GM12878 (cell line): Measurements from ENCODE around the gene GP2. TPM values are rescaled to one million over a fixed set of nuclear protein-coding genes. Genes with fewer than 3 reads are reported as not detected.
A peak's percentile ranks its signal among the peaks of the same experiment; 100 is the strongest.

ENCODE experiments used
- ATAC-seq: fragments of 200-7000 bp; cut with Tn5 transposase; 3 replicates; pipeline ENCODE4 v1.9.1; 2020; ENCODE audit warnings: mild to moderate bottlenecking, moderate library complexity
- BruUV-seq: library from RNA; stranded (reverse); fragments of 400-500 nt; replicated peaks from 2 replicates; lab custom pipeline; 2021; lab: Mats Ljungman, UMichigan
- CTCF ChIA-PET: fragments of 300-600 bp; sonication (Branson Sonifier 250); formaldehyde crosslinking; extraction: SDS; loops from one replicate; lab custom pipeline; 2021; ENCODE audit warnings: inconsistent platforms; lab: Yijun Ruan, JAX
- POLR2A ChIA-PET: fragments of 350-600 bp; formaldehyde crosslinking; extraction: SDS; loops from one replicate; lab custom pipeline; 2021; ENCODE audit warnings: inconsistent platforms; lab: Charles Lee
- RAD21 ChIA-PET: fragments of 300-600 bp; sonication (Branson Sonifier 250); formaldehyde crosslinking; loops from one replicate; lab custom pipeline; 2023; ENCODE audit warnings: antibody characterized with exemption; ENCODE audit not compliant: unreplicated experiment; lab: Charles Lee
- SMC1A ChIA-PET: fragments of 300-600 bp; sonication (Branson Sonifier 250); formaldehyde crosslinking; loops from one replicate; lab custom pipeline; 2023; ENCODE audit not compliant: unreplicated experiment, uncharacterized antibody; lab: Charles Lee
- DNase-seq: peaks from one replicate; pipeline ENCODE4 v3.0.0-alpha.2; 2011; ENCODE audit warnings: low read depth, low spot score
- FAIRE-seq: peaks from 3 replicates; lab custom pipeline; 2011; peaks lifted over from hg19 to GRCh38; lab: Jason Lieb, UNC
- H2AFZ ChIP-seq: 2 replicates; pipeline ENCODE4 v1.6.0; 2011; ENCODE audit warnings: low read depth, low read length, control low read depth; ENCODE audit not compliant: control insufficient read depth
- H3K27ac ChIP-seq: 2 replicates; pipeline ENCODE4 v1.5.1; 2011; ENCODE audit warnings: control low read depth; ENCODE audit not compliant: control insufficient read depth, insufficient read depth
- H3K27me3 ChIP-seq, 2 experiments: replicated peaks in 1 of 2; 2 replicates each; pipeline versions ENCODE4 v1.6.0 to v1.6.1; 2011; ENCODE audit warnings: low read length in 1 of 2; ENCODE audit not compliant: control insufficient read depth in 2 of 2, insufficient read depth in 2 of 2
- H3K36me3 ChIP-seq, 2 experiments: 2 replicates each; pipeline ENCODE4 v1.5.1; 2011; ENCODE audit warnings: low read length in 1 of 2; ENCODE audit not compliant: control insufficient read depth in 2 of 2, insufficient read depth in 2 of 2
- H3K4me1 ChIP-seq: 2 replicates; pipeline ENCODE4 v1.6.1; 2011; ENCODE audit warnings: mild to moderate bottlenecking, low read length, moderate library complexity, mixed read lengths; ENCODE audit not compliant: control insufficient read depth, insufficient read depth
- H3K4me2 ChIP-seq: 2 replicates; pipeline ENCODE4 v1.6.0; 2011; ENCODE audit warnings: control low read depth; ENCODE audit not compliant: control insufficient read depth, insufficient read depth
- H3K4me3 ChIP-seq: fragments of 200-600 bp; sonication (generic); 2 replicates; pipeline ENCODE4 v1.5.1; 2016
- H3K79me2 ChIP-seq: 2 replicates; pipeline ENCODE4 v1.6.0; 2011; ENCODE audit warnings: low read length; ENCODE audit not compliant: control insufficient read depth, insufficient read depth
- H3K9ac ChIP-seq: 2 replicates; pipeline ENCODE4 v1.8.0; 2011; ENCODE audit warnings: low read length, control low read depth, mixed read lengths; ENCODE audit not compliant: control insufficient read depth, insufficient read depth
- H3K9me3 ChIP-seq: replicated peaks from 3 replicates; pipeline ENCODE4 v1.5.1; 2011; ENCODE audit warnings: mild to moderate bottlenecking, low read length; ENCODE audit not compliant: control insufficient read depth, insufficient read depth
- H4K20me1 ChIP-seq: 2 replicates; pipeline ENCODE4 v1.6.0; 2011; ENCODE audit not compliant: control insufficient read depth, insufficient read depth
- BHLHE40 ChIP-seq, 2 experiments: fragments of 450-650 bp in 1 of 2; IDR thresholded peaks; 2 replicates each; pipeline ENCODE4 v1.6.1; 2011 to 2017; ENCODE audit warnings: low read depth in 2 of 2, borderline replicate concordance in 1 of 2, improper control_type of control experiment in 1 of 2, low read length in 1 of 2, mild to moderate bottlenecking in 1 of 2
- BMI1 ChIP-seq: fragments of 450-650 bp; IDR thresholded peaks from 2 replicates; pipeline ENCODE4 v1.6.1; 2016; ENCODE audit warnings: mild to moderate bottlenecking, moderate library complexity, borderline replicate concordance
- CREB1 ChIP-seq: IDR thresholded peaks from 2 replicates; pipeline ENCODE4 v1.6.1; 2012; ENCODE audit warnings: low read depth, mild to moderate bottlenecking, inconsistent platforms
- FOS ChIP-seq: IDR thresholded peaks from 3 replicates; pipeline ENCODE4 v1.6.1; 2011; ENCODE audit warnings: borderline replicate concordance; ENCODE audit not compliant: insufficient read length; ENCODE audit errors: extremely low read depth
- IKZF1 ChIP-seq: fragments of 450-650 bp; conservative IDR thresholded peaks from 2 replicates; pipeline ENCODE4 v1.6.1; 2017; ENCODE audit warnings: antibody characterized with exemption, mild to moderate bottlenecking
- IKZF2 ChIP-seq, 2 experiments: fragments of 450-650 bp; IDR thresholded peaks; 2 replicates each; pipeline ENCODE4 v1.6.1; 2017; ENCODE audit warnings: mild to moderate bottlenecking in 2 of 2, moderate library complexity in 2 of 2
- JUNB ChIP-seq: IDR thresholded peaks from 2 replicates; pipeline ENCODE4 v1.6.1; 2016; ENCODE audit warnings: antibody characterized with exemption, mild to moderate bottlenecking
- JUND ChIP-seq: IDR thresholded peaks from 2 replicates; pipeline ENCODE4 v1.6.1; 2012; ENCODE audit warnings: low read depth, mild to moderate bottlenecking, low read length, improper control_type of control experiment, moderate library complexity
- NR2F1 ChIP-seq: fragments of 450-650 bp; conservative IDR thresholded peaks from 2 replicates; pipeline ENCODE4 v1.6.1; 2017; ENCODE audit warnings: mild to moderate bottlenecking
- POU2F2 ChIP-seq: IDR thresholded peaks from 3 replicates; pipeline ENCODE4 v1.6.1; 2011; ENCODE audit warnings: low read depth, mild to moderate bottlenecking, low read length, borderline replicate concordance
- RUNX3 ChIP-seq: IDR thresholded peaks from 2 replicates; pipeline ENCODE4 v1.6.1; 2012; ENCODE audit warnings: low read length, inconsistent platforms
- SMC3 ChIP-seq: IDR thresholded peaks from 2 replicates; pipeline ENCODE4 v1.6.1; 2011; ENCODE audit warnings: low read length, improper control_type of control experiment, borderline replicate concordance
- YY1 ChIP-seq: IDR thresholded peaks from 2 replicates; pipeline ENCODE4 v1.6.1; 2011; ENCODE audit warnings: low read depth, mild to moderate bottlenecking, low read length
- ZBED1 ChIP-seq: IDR thresholded peaks from 2 replicates; pipeline ENCODE4 v1.6.1; 2016; ENCODE audit warnings: borderline replicate concordance
- ZNF274 ChIP-seq: IDR thresholded peaks from one replicate; pipeline ENCODE4 v1.8.0; 2011; ENCODE audit not compliant: insufficient read length, insufficient read depth
- WGBS: methylation state at CpG from one replicate; pipeline ENCODE4 v1.1.6; 2016; ENCODE audit warnings: low lambda C conversion rate; ENCODE audit not compliant: insufficient replicate concordance, insufficient coverage; ENCODE audit errors: missing lambda C conversion rate; 5-methylcytosine and 5-hydroxymethylcytosine counted together
- in situ Hi-C: fragments of 300-500 bp; cut with MboI; formaldehyde crosslinking; loops from 9 replicates; pipeline ENCODE4 v1.14.3; 2018; ENCODE audit warnings: mixed read lengths
- intact Hi-C: fragments of 100-400 bp; cut with micrococcal nuclease; formaldehyde crosslinking; loops from one replicate; pipeline ENCODE4 v1.14.2; 2022; ENCODE audit not compliant: unreplicated experiment
- polyA plus RNA-seq, 11 experiments: library from polyadenylated mRNA; depleted of rRNA in 4 of 11; unstranded in 6 of 11; stranded (reverse) in 5 of 11; fragments of >200 nt; fragmentation: Nextera tagmentation in 4 of 11; fragmentation: Illumina TruSeq in 1 of 11; extraction: Ambion mirVana in 4 of 11; extraction: Trizol in 1 of 11; gene quantifications; 1 replicate in 1 of 11; 2 replicates in 10 of 11; pipeline versions ENCODE4 v1.2.1 to v1.2.3, GENCODE V29; 2011 to 2016; ENCODE audit warnings: inconsistent platforms in 2 of 11, missing spikeins in 2 of 11, low read depth in 1 of 11
- total RNA-seq, 4 experiments: library from RNA; depleted of rRNA in 3 of 4; stranded (reverse); fragments of >200 nt in 3 of 4; fragmentation: Illumina TruSeq in 1 of 4; extraction: Trizol in 1 of 4; gene quantifications; 2 replicates each; pipeline versions ENCODE4 v1.2.1 to v1.2.3, GENCODE V29; 2013 to 2021
- TF ChIP-seq, protein P1 (sequence below): fragments of 450-650 bp; IDR thresholded peaks from 2 replicates; pipeline ENCODE4 v1.6.1; 2017; ENCODE audit warnings: low read depth, mild to moderate bottlenecking, moderate library complexity
- TF ChIP-seq, protein P2 (sequence below): IDR thresholded peaks from 2 replicates; pipeline ENCODE4 v1.6.1; 2012; ENCODE audit warnings: low read length, inconsistent platforms
- TF ChIP-seq, protein P3 (sequence below): fragments of 450-650 bp; IDR thresholded peaks from 2 replicates; pipeline ENCODE4 v1.6.1; 2017; ENCODE audit warnings: mild to moderate bottlenecking, moderate library complexity

Gene GP2
- total and polyA plus RNA-seq, 10 of the 15 experiments (the other 5 are each of a cell fraction or from before 2014, with no cell fraction given), result 6.9 TPM; not detected in 9

DNA sequence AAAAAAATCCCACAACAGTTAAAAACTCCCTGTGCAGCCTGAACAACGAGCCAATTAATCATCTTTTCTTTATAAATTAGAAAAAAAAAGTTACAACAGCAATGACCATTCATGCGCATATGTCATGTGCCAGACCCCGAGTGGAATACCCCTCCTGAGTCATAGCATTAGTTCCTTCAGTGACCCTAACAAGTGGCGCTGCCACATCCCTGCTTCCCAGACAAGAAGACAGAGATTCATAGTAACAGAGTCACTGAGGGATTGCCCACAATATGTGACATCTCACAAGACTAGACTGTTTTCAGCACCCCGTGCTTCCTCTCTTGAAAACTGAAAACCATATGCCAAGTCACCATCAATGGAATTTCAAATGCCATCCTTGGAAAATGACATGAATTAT lies 17.3 kb upstream of the GP2 start:
- intact Hi-C loops (no loop called here), in situ Hi-C loops (no loop called here)
- ATAC-seq, result no peak
- H3K79me2 ChIP-seq, result no peaks in the 10 kb centered on the region
- H3K27me3 ChIP-seq, result no peaks in the 10 kb centered on the region; a peak in 1 of 4 replicates
- no TSS peak for BruUV-seq
- SMC1A ChIA-PET, result no interaction called here
- RAD21 ChIA-PET, result no interaction called here
- no peaks in the 10 kb centered on the region for H4K20me1 ChIP-seq
- no peaks in the 10 kb centered on the region for H3K4me1 ChIP-seq
- no peak overlapping the region for H2AFZ ChIP-seq
- 36% methylated on average over 5 of the region's 5 CpGs for WGBS
- H3K27ac ChIP-seq, result no peak overlapping the region
- no peak overlapping the region for H3K4me2 ChIP-seq
- no peak for DNase-seq
- CTCF ChIA-PET, result no interaction called here
- no peak overlapping the region for H3K9ac ChIP-seq
- no peak overlapping the region for H3K4me3 ChIP-seq
- H3K36me3 ChIP-seq, result no peaks in the 10 kb centered on the region
- H3K9me3 ChIP-seq, result no peaks in the 10 kb centered on the region
- no peak for FAIRE-seq
- no peak for TF ChIP-seq RUNX3
- TF ChIP-seq ZBED1, result no peak
- TF ChIP-seq FOS, result no peak
- peak in 1 of 2 experiments; percentile 20; a peak in 1 of 4 replicates for TF ChIP-seq BHLHE40 (IDR thresholded peaks at IDR 0.05; ENCODE audit: borderline replicate concordance in 1 of 2, low read depth in 2 of 2, low read length in 1 of 2)
- TF ChIP-seq IKZF2 (IDR thresholded peaks at IDR 0.05), result 0 out of 4 replicates have a peak, but pooled peaks of 1 of the 2 experiments have one; percentile 17
- TF ChIP-seq POU2F2, result no peak
- TF ChIP-seq JUNB, result no peak
- no peak for TF ChIP-seq JUND
- TF ChIP-seq, protein P1, sequence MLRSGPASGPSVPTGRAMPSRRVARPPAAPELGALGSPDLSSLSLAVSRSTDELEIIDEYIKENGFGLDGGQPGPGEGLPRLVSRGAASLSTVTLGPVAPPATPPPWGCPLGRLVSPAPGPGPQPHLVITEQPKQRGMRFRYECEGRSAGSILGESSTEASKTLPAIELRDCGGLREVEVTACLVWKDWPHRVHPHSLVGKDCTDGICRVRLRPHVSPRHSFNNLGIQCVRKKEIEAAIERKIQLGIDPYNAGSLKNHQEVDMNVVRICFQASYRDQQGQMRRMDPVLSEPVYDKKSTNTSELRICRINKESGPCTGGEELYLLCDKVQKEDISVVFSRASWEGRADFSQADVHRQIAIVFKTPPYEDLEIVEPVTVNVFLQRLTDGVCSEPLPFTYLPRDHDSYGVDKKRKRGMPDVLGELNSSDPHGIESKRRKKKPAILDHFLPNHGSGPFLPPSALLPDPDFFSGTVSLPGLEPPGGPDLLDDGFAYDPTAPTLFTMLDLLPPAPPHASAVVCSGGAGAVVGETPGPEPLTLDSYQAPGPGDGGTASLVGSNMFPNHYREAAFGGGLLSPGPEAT, result 0 out of 2 replicates have a peak, but pooled peaks have one; percentile 15
- peak; percentile 60 for TF ChIP-seq IKZF1
- TF ChIP-seq, protein P2, sequence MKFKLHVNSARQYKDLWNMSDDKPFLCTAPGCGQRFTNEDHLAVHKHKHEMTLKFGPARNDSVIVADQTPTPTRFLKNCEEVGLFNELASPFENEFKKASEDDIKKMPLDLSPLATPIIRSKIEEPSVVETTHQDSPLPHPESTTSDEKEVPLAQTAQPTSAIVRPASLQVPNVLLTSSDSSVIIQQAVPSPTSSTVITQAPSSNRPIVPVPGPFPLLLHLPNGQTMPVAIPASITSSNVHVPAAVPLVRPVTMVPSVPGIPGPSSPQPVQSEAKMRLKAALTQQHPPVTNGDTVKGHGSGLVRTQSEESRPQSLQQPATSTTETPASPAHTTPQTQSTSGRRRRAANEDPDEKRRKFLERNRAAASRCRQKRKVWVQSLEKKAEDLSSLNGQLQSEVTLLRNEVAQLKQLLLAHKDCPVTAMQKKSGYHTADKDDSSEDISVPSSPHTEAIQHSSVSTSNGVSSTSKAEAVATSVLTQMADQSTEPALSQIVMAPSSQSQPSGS, result no peak
- TF ChIP-seq, protein P3, sequence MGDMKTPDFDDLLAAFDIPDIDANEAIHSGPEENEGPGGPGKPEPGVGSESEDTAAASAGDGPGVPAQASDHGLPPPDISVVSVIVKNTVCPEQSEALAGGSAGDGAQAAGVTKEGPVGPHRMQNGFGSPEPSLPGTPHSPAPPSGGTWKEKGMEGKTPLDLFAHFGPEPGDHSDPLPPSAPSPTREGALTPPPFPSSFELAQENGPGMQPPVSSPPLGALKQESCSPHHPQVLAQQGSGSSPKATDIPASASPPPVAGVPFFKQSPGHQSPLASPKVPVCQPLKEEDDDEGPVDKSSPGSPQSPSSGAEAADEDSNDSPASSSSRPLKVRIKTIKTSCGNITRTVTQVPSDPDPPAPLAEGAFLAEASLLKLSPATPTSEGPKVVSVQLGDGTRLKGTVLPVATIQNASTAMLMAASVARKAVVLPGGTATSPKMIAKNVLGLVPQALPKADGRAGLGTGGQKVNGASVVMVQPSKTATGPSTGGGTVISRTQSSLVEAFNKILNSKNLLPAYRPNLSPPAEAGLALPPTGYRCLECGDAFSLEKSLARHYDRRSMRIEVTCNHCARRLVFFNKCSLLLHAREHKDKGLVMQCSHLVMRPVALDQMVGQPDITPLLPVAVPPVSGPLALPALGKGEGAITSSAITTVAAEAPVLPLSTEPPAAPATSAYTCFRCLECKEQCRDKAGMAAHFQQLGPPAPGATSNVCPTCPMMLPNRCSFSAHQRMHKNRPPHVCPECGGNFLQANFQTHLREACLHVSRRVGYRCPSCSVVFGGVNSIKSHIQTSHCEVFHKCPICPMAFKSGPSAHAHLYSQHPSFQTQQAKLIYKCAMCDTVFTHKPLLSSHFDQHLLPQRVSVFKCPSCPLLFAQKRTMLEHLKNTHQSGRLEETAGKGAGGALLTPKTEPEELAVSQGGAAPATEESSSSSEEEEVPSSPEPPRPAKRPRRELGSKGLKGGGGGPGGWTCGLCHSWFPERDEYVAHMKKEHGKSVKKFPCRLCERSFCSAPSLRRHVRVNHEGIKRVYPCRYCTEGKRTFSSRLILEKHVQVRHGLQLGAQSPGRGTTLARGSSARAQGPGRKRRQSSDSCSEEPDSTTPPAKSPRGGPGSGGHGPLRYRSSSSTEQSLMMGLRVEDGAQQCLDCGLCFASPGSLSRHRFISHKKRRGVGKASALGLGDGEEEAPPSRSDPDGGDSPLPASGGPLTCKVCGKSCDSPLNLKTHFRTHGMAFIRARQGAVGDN, result no peak
- TF ChIP-seq CREB1, result no peak
- no peak for TF ChIP-seq YY1
- TF ChIP-seq BMI1, result no peak
- TF ChIP-seq NR2F1, result peak; percentile 42; the same call in 1 of the 2 replicates
- TF ChIP-seq ZNF274, result no peak
- TF ChIP-seq SMC3, result no peak
- POLR2A ChIA-PET, result interaction anchor here (0.6 kb wide), 1 partner anchor 371 kb away, joined by 4 read pairs; no protein-coding TSS in a partner anchor
